Measurements from ENCODE around the gene PDIA4.

DNA sequence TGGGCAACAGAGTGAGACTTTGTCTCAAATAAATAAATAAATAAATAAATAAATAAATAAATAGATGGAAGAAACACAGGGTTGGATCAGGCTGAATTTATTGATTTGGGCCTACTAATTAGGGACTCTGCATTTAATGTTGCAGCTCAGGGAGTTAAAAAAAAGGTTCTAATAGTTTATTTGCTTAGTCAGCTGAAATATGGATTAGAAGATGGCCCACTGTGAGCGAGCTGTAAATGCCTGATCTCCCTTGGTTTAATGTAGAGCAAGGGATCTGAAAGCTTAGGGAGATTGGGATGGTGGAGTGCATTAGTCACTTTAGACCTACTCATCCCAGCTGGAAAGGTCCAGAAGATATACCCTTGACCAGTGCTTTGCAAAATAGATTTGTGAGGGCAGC, 25.1 kb upstream of the PDIA4 start:
- TF ChIP-seq SUZ12 (IDR thresholded peaks at IDR 0.05; ENCODE audit: extremely low read depth, insufficient read depth, insufficient read length) (no peak), ZNF274 (IDR thresholded peaks at IDR 0.05; ENCODE audit: low read depth, low read length) (no peak)

Measured in NT2/D1 (cell line).